Activated CD4-positive, alpha-beta T cell treated with anti-CD3 and anti-CD28 coated beads, Interleukin-2, amount 50 U/mL, for 16 hours (primary cell): ENCODE measurements around the gene BNIP1.
"Not testable (repeated sequence)": the region's sequence is repeated elsewhere in the genome, so short reads cannot be mapped to it uniquely, and the experiment has no call there.

Experiments used
- DNase-seq: peaks from one replicate; pipeline ENCODE4 v3.0.0-alpha.2; 2020

Gene BNIP1

GRCh38 chr5:173144200-173145176 is at the start of gene BNIP1:
Gene BNIP1 (plus strand): TSS chr5:173144531. CDS start chr5:173144546, 15 bp downstream.
- peak; percentile 96 for DNase-seq

- DNase-seq: no peak
Measured at GRCh38 chr5:173098787-173099186, 45.5 kb upstream of the BNIP1 start.

GRCh38 chr5:173099461-173099860 is 44.9 kb upstream of the BNIP1 start:
- DNase-seq: no peak

GRCh38 chr5:173101245-173101644 is 43.1 kb upstream of the BNIP1 start:
- DNase-seq: no peak

- DNase-seq: no peak
Measured at GRCh38 chr5:173103411-173103810, 40.9 kb upstream of the BNIP1 start.

- DNase-seq: no peak
Measured at GRCh38 chr5:173108914-173109313, 35.4 kb upstream of the BNIP1 start.

- no peak for DNase-seq
Measured at GRCh38 chr5:173114536-173114935, 29.8 kb upstream of the BNIP1 start.

- no peak for DNase-seq
Measured at GRCh38 chr5:173119719-173120118, 24.6 kb upstream of the BNIP1 start.

GRCh38 chr5:173123416-173123815 is 20.9 kb upstream of the BNIP1 start:
- DNase-seq: no peak

GRCh38 chr5:173132166-173132565 is 12.2 kb upstream of the BNIP1 start:
- DNase-seq: not testable (repeated sequence)

GRCh38 chr5:173138707-173139106 is 5.6 kb upstream of the BNIP1 start:
- no peak for DNase-seq

- no peak for DNase-seq
Measured at GRCh38 chr5:173139631-173140030, 4.7 kb upstream of the BNIP1 start.

GRCh38 chr5:173140769-173141168 is 3.6 kb upstream of the BNIP1 start:
- no peak for DNase-seq

- DNase-seq: no peak
Measured at GRCh38 chr5:173143567-173143966, 764 bp upstream of the BNIP1 start.

- DNase-seq: no peak
Measured at GRCh38 chr5:173148354-173148753, 4.0 kb downstream of the BNIP1 start.

- no peak for DNase-seq
Measured at GRCh38 chr5:173152547-173152946, 8.2 kb downstream of the BNIP1 start.

- no peak for DNase-seq
Measured at GRCh38 chr5:173153842-173154241, 9.5 kb downstream of the BNIP1 start.

GRCh38 chr5:173154619-173155018 is 10.3 kb downstream of the BNIP1 start:
- not testable (repeated sequence) for DNase-seq

- no peak for DNase-seq
Measured at GRCh38 chr5:173155912-173156311, 11.6 kb downstream of the BNIP1 start.

- no peak for DNase-seq
Measured at GRCh38 chr5:173158366-173158765, 14.0 kb downstream of the BNIP1 start.

GRCh38 chr5:173159256-173159655 is 14.9 kb downstream of the BNIP1 start:
- no peak for DNase-seq

GRCh38 chr5:173161148-173161547 is 16.8 kb downstream of the BNIP1 start:
- DNase-seq: no peak

GRCh38 chr5:173163219-173163618 is 18.9 kb downstream of the BNIP1 start:
- no peak for DNase-seq

- DNase-seq: no peak
Measured at GRCh38 chr5:173165177-173166016, 21.1 kb downstream of the BNIP1 start.
